Caco-2 (cell line): ENCODE data around the gene KCNIP1. TPM values are rescaled to one million over a fixed set of nuclear protein-coding genes. Genes with fewer than 3 reads are reported as not detected.

Source experiments
- BruUV-seq: library from RNA; stranded (reverse); fragments of 400-500 nt; replicated peaks from 2 replicates; lab custom pipeline; 2021; lab: Mats Ljungman, UMichigan
- CTCF ChIA-PET: fragments of 300-600 bp; sonication (Branson Sonifier 250); formaldehyde crosslinking; loops from one replicate; lab custom pipeline; 2022; ENCODE audit warnings: antibody characterized with exemption; lab: Charles Lee
- POLR2A ChIA-PET: fragments of 300-600 bp; sonication (Branson Sonifier 250); formaldehyde crosslinking; loops from one replicate; lab custom pipeline; 2022; ENCODE audit warnings: antibody characterized with exemption; lab: Charles Lee
- DNase-seq, 2 experiments: peaks; one replicate each; pipeline versions ENCODE4 v3.0.0 to v3.0.0-alpha.2; 2020 to 2022
- H3K27me3 ChIP-seq: replicated peaks from 2 replicates; pipeline ENCODE4 v1.6.0; 2011; ENCODE audit warnings: low read length; ENCODE audit not compliant: control insufficient read depth, insufficient read depth
- H3K36me3 ChIP-seq: 2 replicates; pipeline ENCODE4 v1.5.1; 2011; ENCODE audit warnings: low read length; ENCODE audit not compliant: control insufficient read depth, insufficient read depth
- H3K4me1 ChIP-seq: fragments of 250-450 bp; sonication (Bioruptor Pico); 2 replicates; pipeline ENCODE4 v1.5.1; 2020; ENCODE audit warnings: mild to moderate bottlenecking
- H3K4me3 ChIP-seq: 2 replicates; pipeline ENCODE4 v1.5.1; 2011; ENCODE audit warnings: low read depth, mild to moderate bottlenecking, control low read depth, low read length
- H3K9me3 ChIP-seq: fragments of 250-450 bp; sonication (Bioruptor Pico); 2 replicates; pipeline ENCODE4 v1.5.1; 2020; ENCODE audit warnings: mild to moderate bottlenecking, moderate library complexity
- H3K27ac Mint-ChIP-seq: one replicate; pipeline ENCODE4 v1.8.0; 2022; ENCODE audit warnings: mixed read lengths; ENCODE audit not compliant: unreplicated experiment
- H3K27me3 Mint-ChIP-seq: one replicate; pipeline ENCODE4 v1.8.0; 2022; ENCODE audit warnings: mixed read lengths; ENCODE audit not compliant: insufficient read depth, unreplicated experiment
- H3K36me3 Mint-ChIP-seq: one replicate; pipeline ENCODE4 v1.8.0; 2022; ENCODE audit warnings: mild to moderate bottlenecking, mixed read lengths; ENCODE audit not compliant: insufficient read depth, unreplicated experiment
- H3K4me1 Mint-ChIP-seq: one replicate; pipeline ENCODE4 v1.8.0; 2022; ENCODE audit warnings: low read depth, mixed read lengths; ENCODE audit not compliant: unreplicated experiment
- H3K4me3 Mint-ChIP-seq: one replicate; pipeline ENCODE4 v1.8.0; 2022; ENCODE audit warnings: mild to moderate bottlenecking, moderate library complexity, mixed read lengths; ENCODE audit not compliant: unreplicated experiment
- H3K9me3 Mint-ChIP-seq: one replicate; pipeline ENCODE4 v1.8.0; 2022; ENCODE audit warnings: mixed read lengths; ENCODE audit not compliant: unreplicated experiment
- CTCF ChIP-seq, 2 experiments: fragments of 200-600 bp in 1 of 2; IDR thresholded peaks; 1 replicate in 1 of 2; 2 replicates in 1 of 2; pipeline versions ENCODE4 v1.5.1 to v1.8.0; 2011 to 2022; ENCODE audit warnings: antibody characterized with exemption in 1 of 2, control low read depth in 1 of 2, inconsistent platforms in 1 of 2, low read depth in 1 of 2, low read length in 1 of 2, mild to moderate bottlenecking in 1 of 2, moderate library complexity in 1 of 2; ENCODE audit not compliant: insufficient read depth in 1 of 2, severe bottlenecking in 1 of 2, unreplicated experiment in 1 of 2
- intact Hi-C: fragments of 100-400 bp; cut with micrococcal nuclease; formaldehyde crosslinking; loops from one replicate; pipeline ENCODE4 v1.10.0; 2022; ENCODE audit not compliant: unreplicated experiment
- total RNA-seq: library from RNA; stranded (reverse); gene quantifications from 2 replicates; pipeline ENCODE4 v1.2.3, GENCODE V29; 2022

Gene KCNIP1
- total RNA-seq, 1 experiment from 2014 or later: not detected

- no TSS peak for BruUV-seq
- Mint-ChIP-seq H3K27me3 (peaks cover 25% of the 10 kb centered on the region), H3K27ac (no peak overlapping the region), H3K36me3 (no peaks in the 10 kb centered on the region), H3K4me3 (no peak overlapping the region), H3K9me3 (no peaks in the 10 kb centered on the region), H3K4me1 (no peaks in the 10 kb centered on the region)
- Histone ChIP-seq H3K36me3 (no peaks in the 10 kb centered on the region; the same call in 1 of the 2 replicates), H3K9me3 (no peaks in the 10 kb centered on the region), H3K4me3 (no peak overlapping the region), H3K27me3 (no peaks in the 10 kb centered on the region; the same call in 1 of the 2 replicates), H3K4me1 (no peaks in the 10 kb centered on the region)
- intact Hi-C loops: no loop called here
- no peak for DNase-seq
- no peak for TF ChIP-seq CTCF (IDR thresholded peaks at IDR 0.05; ENCODE audit: insufficient read depth in 1 of 2, low read depth in 1 of 2, low read length in 1 of 2, severe bottlenecking in 1 of 2, unreplicated experiment in 1 of 2)
- ChIA-PET POLR2A (no interaction called here), CTCF (no interaction called here)
Measured at GRCh38 chr5:170642776-170643436, 139.1 kb downstream of the KCNIP1 start.

- no peaks in the 10 kb centered on the region for H3K4me1 Mint-ChIP-seq
- no peaks in the 10 kb centered on the region for H3K36me3 Mint-ChIP-seq
- no peak overlapping the region for H3K27ac Mint-ChIP-seq
- no TSS peak for BruUV-seq
- H3K27me3 Mint-ChIP-seq: peaks cover 24% of the 10 kb centered on the region
- DNase-seq: no peak
- TF ChIP-seq CTCF (IDR thresholded peaks at IDR 0.05; ENCODE audit: insufficient read depth in 1 of 2, low read depth in 1 of 2, low read length in 1 of 2, severe bottlenecking in 1 of 2, unreplicated experiment in 1 of 2): no peak
- Histone ChIP-seq H3K36me3 (no peaks in the 10 kb centered on the region; the same call in 1 of the 2 replicates), H3K4me1 (no peaks in the 10 kb centered on the region), H3K27me3 (no peaks in the 10 kb centered on the region; the same call in 1 of the 2 replicates), H3K4me3 (no peak overlapping the region), H3K9me3 (no peaks in the 10 kb centered on the region)
- ChIA-PET POLR2A (no interaction called here), CTCF (no interaction called here)
- intact Hi-C loops: no loop called here
- H3K9me3 Mint-ChIP-seq: no peaks in the 10 kb centered on the region
- H3K4me3 Mint-ChIP-seq: no peak overlapping the region
Measured at GRCh38 chr5:170643591-170643990, 139.8 kb downstream of the KCNIP1 start.

- no peaks in the 10 kb centered on the region for H3K4me1 ChIP-seq
- Mint-ChIP-seq H3K9me3 (no peaks in the 10 kb centered on the region), H3K27me3 (peaks cover 22% of the 10 kb centered on the region), H3K4me3 (no peak overlapping the region), H3K36me3 (no peaks in the 10 kb centered on the region), H3K27ac (no peak overlapping the region), H3K4me1 (no peaks in the 10 kb centered on the region)
- H3K36me3 ChIP-seq: no peaks in the 10 kb centered on the region; the same call in 1 of the 2 replicates
- CTCF ChIA-PET: interaction anchor here (1.0 to 1.1 kb wide), 2 partner anchors 11 to 147 kb away, joined by 3 read pairs; no protein-coding TSS in a partner anchor
- no TSS peak for BruUV-seq
- TF ChIP-seq CTCF (IDR thresholded peaks at IDR 0.05; ENCODE audit: insufficient read depth in 1 of 2, low read depth in 1 of 2, low read length in 1 of 2, severe bottlenecking in 1 of 2, unreplicated experiment in 1 of 2): no peak
- no peak for DNase-seq
- POLR2A ChIA-PET: no interaction called here
- no peak overlapping the region for H3K4me3 ChIP-seq
- H3K9me3 ChIP-seq: no peaks in the 10 kb centered on the region
- intact Hi-C loops: no loop called here
- no peaks in the 10 kb centered on the region; the same call in 1 of the 2 replicates for H3K27me3 ChIP-seq
Measured at GRCh38 chr5:170644501-170644900, 140.7 kb downstream of the KCNIP1 start.
